Amniotic epithelial cell (primary cell): Measurements from ENCODE around the gene CLCN2.

Experiments
- DNase-seq: peaks from one replicate; pipeline ENCODE4 v3.0.0-alpha.2; 2010; ENCODE audit warnings: low read depth

CLCN2 gene

GRCh38 chr3:184360070-184360928 lies 1.1 kb downstream of the CLCN2 start:
- no peak for DNase-seq

- no peak for DNase-seq
Measured at GRCh38 chr3:184359610-184360009, 1.8 kb downstream of the CLCN2 start.

- no peak for DNase-seq
Measured at GRCh38 chr3:184358921-184359350, 2.5 kb downstream of the CLCN2 start.

- no peak for DNase-seq
Measured at GRCh38 chr3:184358124-184358767, 3.2 kb downstream of the CLCN2 start.

- DNase-seq, result no peak
Measured at GRCh38 chr3:184357248-184358123, 3.9 kb downstream of the CLCN2 start.

- peak; percentile 31 for DNase-seq
Measured at GRCh38 chr3:184355261-184356040, 6.0 kb downstream of the CLCN2 start.

GRCh38 chr3:184354754-184355153 lies 6.7 kb downstream of the CLCN2 start:
- no peak for DNase-seq

- no peak for DNase-seq
Measured at GRCh38 chr3:184354121-184354728, 7.2 kb downstream of the CLCN2 start.

GRCh38 chr3:184353546-184353941 lies 7.9 kb downstream of the CLCN2 start:
- no peak for DNase-seq

- DNase-seq, result no peak
Measured at GRCh38 chr3:184352897-184353545, 8.4 kb downstream of the CLCN2 start.

- no peak for DNase-seq
Measured at GRCh38 chr3:184352149-184352785, 9.1 kb downstream of the CLCN2 start.

GRCh38 chr3:184351511-184352148 lies 9.8 kb downstream of the CLCN2 start:
- DNase-seq, result no peak

- DNase-seq, result peak; percentile 81
Measured at GRCh38 chr3:184350618-184351017, 10.8 kb downstream of the CLCN2 start.

GRCh38 chr3:184349563-184350470 lies 11.6 kb downstream of the CLCN2 start:
- DNase-seq, result no peak

- DNase-seq, result no peak
Measured at GRCh38 chr3:184348057-184348382, 13.4 kb downstream of the CLCN2 start.

GRCh38 chr3:184347321-184348056 lies 13.9 kb downstream of the CLCN2 start:
- DNase-seq, result peak; percentile 63

- no peak for DNase-seq
Measured at GRCh38 chr3:184346480-184347190, 14.8 kb downstream of the CLCN2 start.
